ENCODE data around the gene NSUN4.
"Not testable (repeated sequence)": the region's sequence is repeated elsewhere in the genome, so short reads cannot be mapped to it uniquely, and the experiment has no call there.

GRCh38 chr1:46322191-46322590 is 18.4 kb upstream of the NSUN4 start:
- TF ChIP-seq CTCF (IDR thresholded peaks at IDR 0.05; ENCODE audit: low read depth, low read length); EZH2phosphoT487 (IDR thresholded peaks at IDR 0.05; ENCODE audit: low read depth): not testable (repeated sequence)

Measured in OCI-LY3 (cell line).